Stimulated activated CD4-positive, alpha-beta T cell treated with anti-CD3 and anti-CD28 coated beads, Interleukin-15, amount 100 ng/mL, for 1 hour (primary cell): ENCODE data around the gene RASA2.
"Not testable (repeated sequence)": the region's sequence is repeated elsewhere in the genome, so short reads cannot be mapped to it uniquely, and the experiment has no call there.

Experiments
- DNase-seq, 2 donors: peaks; one replicate each; pipeline ENCODE4 v3.0.0-alpha.2; 2020; ENCODE audit warnings: low read depth in 1 of 2, low spot score in 1 of 2

RASA2 gene

DNA sequence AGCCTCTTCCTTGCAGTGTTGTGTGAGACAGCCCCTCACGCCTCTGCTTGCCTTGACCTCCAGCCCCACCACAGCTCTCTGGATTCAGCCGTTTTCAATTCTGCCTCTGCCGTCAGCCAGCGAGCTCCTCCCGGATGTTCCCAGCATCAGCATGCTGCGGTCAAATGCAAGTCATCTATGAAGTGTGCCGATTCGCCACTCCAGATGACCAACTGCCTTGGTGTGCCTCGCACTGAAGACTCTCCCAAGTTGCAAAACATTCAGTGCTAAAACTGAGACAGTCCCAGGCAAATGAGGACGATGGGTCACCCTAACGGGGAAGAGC, 30.6 kb upstream of the RASA2 start:
- no peak for DNase-seq

DNA sequence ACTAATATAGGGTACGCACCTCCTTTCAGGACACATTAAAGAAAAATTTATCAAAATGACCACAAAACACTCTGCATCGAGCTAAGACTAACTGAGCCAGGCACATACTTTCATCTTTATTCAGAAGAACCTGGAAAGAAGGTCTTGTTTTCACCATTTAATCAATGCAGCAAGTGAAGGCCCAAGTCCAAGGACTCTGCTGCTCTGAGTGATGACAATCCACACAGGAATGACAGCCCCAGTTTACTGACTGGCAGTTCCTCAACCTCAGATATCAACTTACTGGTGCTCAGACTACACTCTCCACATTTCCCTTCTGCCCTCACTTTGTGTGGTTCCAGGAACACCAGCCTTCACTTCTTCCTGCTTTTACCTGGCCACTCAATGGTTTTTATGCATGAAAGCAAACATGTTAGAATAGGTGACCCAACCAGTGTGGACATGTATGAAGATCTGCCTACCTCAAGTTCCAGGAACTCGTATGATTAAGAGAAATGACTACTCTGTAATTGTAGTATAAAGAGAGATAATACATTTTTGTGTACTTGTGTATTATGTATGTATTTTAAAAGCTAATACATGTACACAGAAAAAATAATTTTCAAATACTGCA, 29.1 kb upstream of the RASA2 start:
- no peak for DNase-seq

DNA sequence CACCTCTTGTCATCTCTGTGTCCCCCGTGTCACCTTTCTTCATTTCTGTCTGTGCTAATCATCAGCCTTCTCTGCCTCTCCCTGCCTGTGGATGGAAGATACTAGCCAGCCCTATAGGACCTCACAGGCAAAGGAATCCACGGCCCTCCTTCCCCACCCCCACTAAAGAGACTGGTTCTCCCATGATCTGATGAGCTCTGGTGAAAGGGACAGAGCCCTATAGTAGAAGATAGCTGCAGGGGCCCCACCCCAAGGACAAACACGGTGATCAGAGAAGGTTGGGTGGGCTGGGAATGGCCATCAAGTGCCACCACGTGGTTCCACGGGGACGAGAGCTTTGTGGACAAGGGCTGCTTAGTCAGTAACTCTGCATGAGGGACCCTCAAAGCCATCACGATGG, 27.8 kb upstream of the RASA2 start:
- no peak for DNase-seq

DNA sequence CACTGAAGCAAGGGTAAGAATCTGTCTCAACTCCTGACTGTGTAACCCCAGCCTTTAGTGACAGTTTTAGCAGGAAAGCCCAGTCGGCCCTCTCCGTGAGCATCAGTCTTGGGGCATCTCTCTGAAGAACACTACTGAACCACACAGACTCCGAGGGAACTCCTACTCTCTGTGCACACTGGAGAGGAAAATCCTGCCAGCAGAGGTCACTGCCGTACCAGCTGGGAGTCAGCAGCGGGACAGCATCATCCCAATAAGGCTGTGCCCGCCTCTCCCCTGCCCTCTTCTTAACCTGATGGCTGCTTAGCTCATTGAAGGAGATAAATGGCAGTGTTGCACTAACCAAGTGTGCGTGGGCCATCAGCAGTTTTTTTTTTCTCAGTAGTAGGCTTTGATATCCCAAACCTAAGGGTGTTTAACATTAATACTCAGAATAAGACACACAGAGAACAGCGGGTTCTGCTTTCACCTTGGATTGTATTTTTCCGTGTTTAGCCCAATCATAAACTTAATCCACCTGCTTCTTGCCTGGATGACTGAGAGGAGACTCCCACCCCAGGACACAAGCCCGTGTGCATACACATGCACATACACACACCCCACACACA, 26.6 kb upstream of the RASA2 start:
- DNase-seq: peak; percentile 75 to 82

DNA sequence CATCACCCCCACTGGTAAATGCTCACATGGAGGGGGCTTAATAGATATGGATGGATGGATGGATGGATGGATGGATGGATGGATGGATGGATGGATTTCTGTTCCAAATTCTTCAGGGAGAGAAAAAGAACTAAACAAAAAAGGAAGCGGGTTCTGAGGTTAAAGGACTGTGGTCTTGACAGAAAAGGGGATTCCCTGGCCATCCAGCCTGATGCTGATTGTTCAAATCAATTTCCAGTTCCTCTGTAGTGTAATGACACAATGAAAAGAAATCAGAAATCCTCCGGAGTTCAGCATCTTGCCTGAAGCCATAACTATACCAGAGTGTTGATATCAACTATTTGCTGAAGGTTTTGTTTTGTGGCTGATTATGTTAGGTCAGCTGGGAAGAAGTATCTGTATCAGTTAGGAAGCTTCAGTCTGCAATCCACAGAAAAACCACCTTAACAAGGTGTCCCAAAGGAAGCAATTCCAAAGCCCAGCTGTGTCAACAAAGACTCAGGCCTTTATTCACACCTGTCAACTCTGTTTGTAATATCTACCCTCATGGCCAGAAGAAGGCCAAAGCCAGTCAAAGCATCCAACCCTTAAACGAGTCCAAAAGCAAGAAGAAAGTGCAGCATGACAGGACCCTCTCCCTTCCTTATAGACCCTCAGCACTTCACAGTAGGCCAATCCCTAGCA, 24.5 kb upstream of the RASA2 start:
- DNase-seq: no peak

DNA sequence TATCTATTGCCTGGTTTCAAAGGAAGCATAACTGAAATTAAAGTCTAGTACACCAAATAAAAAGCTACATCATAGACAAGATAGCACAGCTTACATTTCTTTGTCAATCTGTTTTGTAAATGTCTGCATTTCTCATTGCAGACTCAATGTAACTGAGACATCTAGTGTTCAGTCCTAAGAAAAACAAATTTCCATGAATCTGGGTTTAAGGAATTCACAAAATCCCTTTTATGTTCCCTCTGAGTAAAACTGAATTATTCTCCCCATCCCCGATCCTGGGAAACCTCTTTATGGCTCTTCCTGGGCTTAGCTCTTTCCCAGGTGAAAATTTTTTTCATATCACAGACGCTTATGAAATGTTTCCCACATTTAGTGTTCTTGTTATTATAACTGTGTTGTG, 21.6 kb upstream of the RASA2 start:
- no peak for DNase-seq

DNA sequence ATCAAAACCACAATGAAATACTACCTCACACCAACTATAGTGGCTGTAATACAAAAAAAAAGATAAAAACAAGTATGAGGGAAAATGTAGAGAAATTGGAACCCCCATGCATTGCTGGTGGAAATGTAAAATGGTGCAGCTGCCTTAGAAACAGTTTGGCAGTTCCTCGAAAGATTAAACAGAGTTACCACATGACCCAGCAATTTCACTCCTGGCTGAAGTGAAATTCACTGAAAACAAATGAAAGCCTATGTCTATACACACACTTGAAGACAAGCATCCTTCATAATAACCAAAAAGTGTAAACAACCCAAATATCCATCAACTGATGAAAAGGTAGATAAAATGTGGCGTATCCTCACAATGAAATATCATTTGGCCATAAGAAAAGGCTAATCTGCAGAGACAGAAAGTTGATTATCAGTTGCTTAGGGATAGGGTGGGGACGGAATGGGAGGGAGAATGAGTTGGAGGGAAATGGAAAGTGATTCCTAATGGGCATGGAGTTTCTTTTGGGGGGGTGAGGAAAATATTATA, 20.1 kb upstream of the RASA2 start:
- DNase-seq: no peak

DNA sequence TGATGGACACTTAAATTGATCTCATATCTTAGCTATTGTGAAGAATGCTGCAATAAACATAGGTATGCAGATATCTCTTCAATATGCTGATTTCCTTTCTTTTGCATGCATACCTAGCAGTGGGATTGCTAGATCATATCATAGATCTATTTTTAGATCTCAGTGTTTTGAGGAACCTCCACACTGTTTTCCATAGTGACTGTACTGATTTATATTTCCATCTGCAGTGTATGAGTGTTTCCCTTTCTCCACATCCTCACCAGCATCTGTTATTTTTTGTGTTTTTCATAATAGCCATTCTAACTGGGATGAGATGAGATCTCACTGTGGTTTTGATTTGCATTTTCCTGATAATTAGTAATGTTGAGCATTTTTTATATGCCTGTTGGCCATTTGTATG, 17.1 kb upstream of the RASA2 start:
- no peak for DNase-seq

DNA sequence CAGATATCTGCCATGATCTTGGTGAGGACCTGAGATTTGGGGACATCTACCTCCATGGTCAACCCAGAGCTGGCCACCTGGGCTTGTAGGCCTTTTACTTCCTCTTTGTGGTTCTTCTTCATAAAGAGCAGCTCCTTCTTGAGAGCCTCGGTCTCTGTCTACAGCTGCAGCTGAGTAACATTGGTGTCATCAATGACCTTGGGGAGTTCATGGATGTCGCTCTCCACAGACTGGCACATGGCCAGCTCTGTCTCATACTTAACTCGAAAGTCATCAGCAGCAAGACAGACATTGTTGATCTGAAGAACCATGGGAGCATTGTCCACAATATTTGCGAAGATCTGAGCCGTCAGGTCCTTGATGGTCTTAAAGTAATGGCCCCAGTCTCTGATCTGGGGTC, 15.7 kb upstream of the RASA2 start:
- no peak for DNase-seq

DNA sequence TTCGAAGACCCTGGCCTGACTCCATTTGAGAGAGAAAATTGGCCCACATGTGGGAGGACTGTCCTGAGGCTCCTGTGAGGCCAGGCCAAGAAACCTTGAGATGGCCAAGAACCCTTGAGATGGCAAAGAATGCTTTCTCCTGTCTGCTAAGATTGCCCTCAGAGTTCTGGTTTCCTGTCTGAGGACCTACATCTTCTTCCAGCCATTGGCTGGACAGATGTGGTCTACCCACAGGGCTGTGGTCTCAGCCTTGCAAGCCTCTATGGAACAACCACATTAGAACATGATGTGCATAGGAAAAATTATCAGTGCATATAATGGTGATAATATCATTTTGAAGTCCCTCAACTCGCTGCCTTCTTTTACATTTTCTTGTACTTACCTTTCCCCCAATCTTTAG, 10.8 kb upstream of the RASA2 start:
- no peak for DNase-seq

DNA sequence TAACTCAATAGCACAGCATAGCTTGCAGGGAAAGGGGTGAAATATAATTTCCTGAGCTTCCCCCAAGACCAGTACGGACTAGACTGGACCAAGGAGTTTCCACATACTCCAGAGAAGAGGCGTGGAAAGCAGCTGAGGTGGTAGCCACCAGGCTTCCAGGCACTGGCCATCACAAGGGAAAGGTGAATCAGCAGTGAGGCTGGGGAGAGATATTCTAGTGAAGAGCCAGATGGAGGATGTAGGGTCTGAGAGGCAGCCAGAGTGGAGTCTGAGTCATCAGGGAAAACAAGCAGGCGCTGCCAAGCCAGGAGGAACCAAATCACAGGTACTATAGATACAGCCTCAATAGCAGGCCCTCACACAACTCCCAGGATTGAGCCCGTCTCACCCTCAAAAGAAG, 9.6 kb upstream of the RASA2 start:
- no peak for DNase-seq

DNA sequence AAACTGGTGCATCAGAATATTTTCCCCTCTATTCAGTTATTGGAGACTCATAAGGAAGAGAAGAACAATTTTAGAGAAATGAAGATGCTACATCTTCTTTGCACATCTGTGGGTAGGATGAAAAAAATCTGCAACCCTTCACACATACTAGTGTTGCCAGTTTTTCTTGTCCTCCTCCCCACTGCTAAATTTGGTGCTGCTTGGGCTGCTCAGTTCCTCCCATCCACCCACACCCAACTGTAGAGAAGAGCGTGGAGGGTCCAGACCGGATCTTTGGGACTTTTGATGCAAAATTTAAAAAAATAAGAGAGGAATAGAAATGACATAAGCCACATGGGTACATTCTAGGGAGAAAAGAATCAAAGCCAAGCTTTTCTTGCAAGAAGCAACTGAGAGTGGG, 8.7 kb upstream of the RASA2 start:
- no peak for DNase-seq

DNA sequence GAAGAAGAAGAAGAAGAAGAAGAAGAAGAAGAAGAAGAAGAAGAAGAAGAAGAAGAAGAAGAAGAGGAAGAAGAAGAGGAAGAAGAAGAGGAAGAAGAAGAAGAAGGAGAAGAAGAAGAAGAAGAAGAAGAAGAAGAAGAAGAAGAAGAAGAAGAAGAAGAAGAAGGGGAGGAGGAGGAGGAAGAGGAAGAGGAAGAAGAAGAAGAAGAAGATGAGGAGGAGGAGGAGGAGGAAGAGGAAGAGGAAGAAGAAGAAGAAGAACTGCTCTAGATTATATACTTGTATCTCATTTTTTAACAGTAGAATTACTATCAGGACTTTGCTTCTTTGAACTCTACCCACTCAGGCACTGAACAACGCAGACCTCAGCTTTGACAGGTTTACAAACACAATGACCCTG, 8.0 kb upstream of the RASA2 start:
- DNase-seq: not testable (repeated sequence)

DNA sequence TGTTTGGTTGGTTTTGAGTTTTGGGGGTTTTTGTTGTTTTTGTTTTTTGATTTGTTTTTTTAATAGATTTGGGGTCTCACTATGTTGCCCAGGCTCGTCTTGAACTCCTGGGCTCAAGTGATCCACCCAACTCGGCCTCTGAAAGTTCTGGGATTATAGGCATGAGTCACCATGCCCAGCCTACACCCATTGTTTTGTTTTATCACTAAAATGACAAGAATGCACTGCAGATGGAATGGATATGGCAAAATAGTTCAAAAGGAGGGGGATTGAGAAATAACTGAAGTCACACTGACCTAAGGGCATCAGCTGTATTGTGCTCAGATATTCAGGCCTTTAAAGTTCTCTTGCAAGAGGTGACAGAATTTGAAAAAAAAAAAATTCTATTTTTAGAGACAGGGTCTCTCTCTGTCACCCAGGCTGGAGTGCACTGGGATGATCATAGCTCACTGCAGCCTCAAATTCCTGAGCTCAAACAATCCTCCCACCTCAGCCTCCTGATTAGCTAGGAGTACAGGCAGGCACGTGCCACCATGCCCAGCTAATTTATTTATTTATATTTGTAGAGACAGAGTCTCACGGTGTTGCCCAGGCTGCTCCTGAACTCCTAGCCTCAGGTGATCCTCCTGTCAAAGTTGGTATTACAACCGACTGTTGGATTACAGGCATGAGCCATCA, 4.4 kb upstream of the RASA2 start:
- DNase-seq: no peak

DNA sequence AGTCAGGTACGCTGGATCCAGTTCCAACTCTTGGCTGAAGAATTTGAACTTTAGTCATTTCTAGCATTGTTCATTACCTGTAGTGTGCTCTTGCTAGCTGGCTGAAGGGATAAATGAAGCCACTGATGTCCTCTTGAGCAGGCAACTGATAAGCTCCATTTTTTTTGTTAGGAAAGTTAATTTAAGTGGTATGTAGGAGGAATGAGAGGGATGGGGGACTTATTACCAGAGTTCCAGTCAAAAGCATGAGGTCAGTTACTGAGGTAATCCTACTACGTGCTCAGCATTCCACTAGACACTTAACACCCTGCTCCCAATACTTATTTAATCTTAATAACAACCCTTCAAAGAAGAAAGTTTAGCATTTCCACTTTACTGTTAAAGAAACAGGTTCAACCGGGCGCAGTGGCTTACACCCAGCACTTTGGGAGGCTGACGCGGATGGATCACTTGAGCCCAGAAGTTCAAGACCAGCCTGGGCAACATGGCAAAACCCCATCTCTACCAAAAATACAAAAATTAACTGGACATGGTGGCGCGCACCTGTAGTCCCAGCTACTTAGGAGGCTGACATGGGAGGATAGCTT, 2.0 kb upstream of the RASA2 start:
- DNase-seq: no peak

DNA sequence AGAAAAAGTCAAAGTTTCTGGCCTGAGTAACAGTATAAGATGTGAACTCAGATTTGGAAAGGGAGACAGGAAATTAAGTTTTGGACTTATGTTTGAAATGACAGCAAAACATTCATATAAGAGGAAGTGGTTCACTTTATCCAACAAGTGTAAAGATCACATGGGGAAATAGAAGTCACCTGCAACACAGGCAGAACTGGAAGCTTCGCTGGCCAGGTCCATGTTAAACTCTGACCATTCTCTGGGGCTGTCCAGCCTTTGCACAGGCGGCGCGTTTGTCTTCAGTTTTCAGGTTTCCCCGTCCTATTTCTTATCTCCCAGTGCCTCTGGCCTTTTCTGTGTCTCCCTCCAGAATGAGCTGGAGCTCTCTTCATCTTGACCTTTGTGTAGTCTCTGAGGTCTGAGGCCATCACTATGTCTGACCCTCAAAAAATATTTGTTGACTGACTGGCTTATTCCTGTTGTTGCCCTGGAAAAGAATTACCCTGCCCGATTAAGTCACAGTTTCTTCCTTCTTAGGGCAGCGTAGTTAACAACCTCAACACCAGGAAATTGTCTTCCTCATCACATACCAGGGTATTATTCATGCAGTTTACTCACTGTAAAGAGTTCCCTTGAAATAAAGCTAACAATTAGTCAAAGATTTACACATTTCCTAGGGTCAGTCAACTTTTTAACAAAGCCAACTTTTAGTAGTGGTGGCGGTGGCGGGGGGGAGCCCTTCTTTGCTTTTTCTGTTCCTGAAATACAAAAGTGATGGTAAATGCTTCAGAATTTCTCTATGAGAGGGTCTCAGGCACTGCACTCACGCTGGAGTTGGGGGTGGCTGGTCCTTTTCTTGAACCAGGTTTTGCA, 959 bp upstream of the RASA2 start:
- no peak for DNase-seq

DNA sequence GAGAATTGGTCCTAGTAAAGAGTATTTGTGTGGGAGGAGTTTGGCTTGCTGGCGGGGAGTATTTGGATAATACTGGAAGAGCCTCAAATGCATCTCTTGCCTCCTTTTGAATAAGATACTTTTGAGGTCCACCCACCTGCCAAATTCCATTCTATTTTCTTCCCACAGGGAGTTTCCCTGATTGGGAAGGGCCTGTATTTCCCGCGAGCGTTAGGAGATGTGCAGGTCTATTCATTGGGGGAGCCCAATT, 406 bp upstream of the RASA2 start:
- DNase-seq: no peak

DNA sequence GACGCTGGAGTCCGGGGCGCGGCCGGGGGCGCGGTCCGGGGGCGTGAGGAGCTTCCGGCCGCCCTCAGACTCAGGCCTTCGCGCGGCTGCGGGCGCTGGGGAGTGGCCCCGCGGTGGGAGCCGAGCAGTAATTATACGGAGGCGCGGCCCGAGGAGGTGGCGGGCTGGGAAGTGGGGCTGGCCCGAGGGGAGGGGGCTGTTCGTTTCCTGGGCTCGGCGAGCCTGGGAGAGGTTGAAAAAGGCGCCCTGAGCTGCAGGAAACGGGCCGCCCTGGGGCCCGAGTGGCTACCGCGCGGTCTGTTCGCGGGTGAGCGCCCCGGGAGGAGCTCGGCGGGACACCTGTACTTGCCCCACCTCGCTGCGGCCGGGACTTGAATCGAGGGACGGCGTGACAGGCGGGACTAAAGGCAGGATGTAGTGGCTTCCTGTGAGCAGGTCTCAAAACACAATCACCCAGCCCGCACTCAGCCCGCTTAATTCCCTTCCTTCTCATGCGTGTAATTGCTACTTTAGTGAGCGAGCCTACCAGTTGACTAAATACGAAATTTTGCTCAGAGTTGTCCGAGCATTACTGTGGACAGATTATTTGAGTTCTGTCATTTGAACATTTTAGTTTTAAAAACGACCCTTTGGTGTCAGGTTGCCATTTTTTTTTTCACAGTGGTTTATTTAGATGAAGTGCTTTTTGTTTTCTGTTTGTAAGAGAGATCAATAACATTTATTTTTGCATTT, 860 bp downstream of the RASA2 start:
- DNase-seq: peak; percentile 55 to 62

DNA sequence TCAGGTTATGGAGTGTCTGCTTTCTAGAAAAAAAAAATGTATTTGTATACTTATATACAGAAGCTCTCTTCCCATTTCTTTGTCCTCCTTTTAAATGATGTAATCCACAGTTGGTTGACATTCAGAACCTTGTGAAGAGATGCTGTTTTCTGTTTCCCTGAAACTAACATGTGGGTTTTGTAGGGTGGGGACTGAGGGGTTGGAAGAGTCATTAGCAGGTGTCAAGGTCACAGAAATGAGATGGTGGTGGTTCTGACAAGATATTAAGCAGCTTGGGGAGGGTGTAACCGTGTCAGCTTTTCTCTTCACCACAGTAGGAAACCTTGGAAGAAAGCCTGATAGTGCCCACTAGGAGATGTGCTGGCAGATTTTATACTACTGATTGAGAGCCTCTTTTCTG, 2.4 kb downstream of the RASA2 start:
- no peak for DNase-seq

DNA sequence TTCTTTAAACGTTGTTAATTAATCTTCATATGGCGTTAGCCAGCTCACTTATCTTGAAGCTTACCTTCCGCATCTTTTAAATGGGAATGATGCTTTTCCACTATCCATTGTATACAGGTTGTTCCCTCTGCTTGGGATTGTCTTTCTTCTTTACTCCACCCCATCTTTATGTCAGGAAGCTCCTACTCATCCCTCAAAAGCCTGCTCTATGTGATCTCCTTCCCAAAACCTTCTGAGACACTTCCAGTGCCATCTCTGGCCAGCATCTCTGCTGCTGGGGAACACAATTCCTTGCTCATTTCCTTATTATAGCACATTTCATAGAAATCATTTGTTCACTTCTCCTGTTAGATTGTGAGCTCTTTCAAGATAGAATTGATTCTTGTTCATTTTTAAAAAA, 4.3 kb downstream of the RASA2 start:
- no peak for DNase-seq

DNA sequence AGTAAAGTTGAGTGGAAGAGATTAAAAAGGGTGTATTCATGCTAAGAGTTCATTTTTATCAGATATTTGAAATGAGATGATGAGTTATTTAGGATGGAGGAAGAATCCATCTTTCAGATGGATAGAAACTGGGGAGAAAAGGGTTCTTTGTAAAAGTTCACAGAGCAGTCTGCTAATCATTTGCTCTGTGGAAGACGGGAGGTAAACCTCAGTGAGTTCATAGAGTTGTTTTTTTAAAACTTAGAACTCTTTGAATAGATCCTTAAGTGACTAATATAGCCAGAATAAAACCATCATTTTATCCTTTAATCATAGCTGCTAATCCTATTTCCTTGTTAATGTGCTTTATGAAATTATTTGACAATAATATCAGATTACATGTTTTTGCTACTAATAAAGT, 5.1 kb downstream of the RASA2 start:
- no peak for DNase-seq
